ENCODE measurements around the gene SVIP. TPM values are rescaled to one million over a fixed set of nuclear protein-coding genes. Genes with fewer than 3 reads are reported as not detected.

The SVIP gene
- total RNA-seq, 1 experiment from 2014 or later = 34.2 TPM

GRCh38 chr11:22780952-22781593, 48.5 kb downstream of the SVIP start:
- ChIA-PET CTCF (no interaction called here), POLR2A (ENCODE audit: unreplicated experiment) (no interaction called here)
- no peak overlapping the region for H3K4me3 ChIP-seq

GRCh38 chr11:22779850-22780249, 49.8 kb downstream of the SVIP start:
- no TSS peak for BruUV-seq (replicated peaks)

More at GRCh38 chr11:22780952-22781593, 48.5 kb downstream of the SVIP start:
- H3K79me2 ChIP-seq (ENCODE audit: low read depth) = no peaks in the 10 kb centered on the region
- no peak overlapping the region for H3K4me2 ChIP-seq
- H3K4me1 ChIP-seq (replicated peaks; ENCODE audit: insufficient read depth) = no peaks in the 10 kb centered on the region
- H3K27ac ChIP-seq = no peak overlapping the region
- H3K9me2 ChIP-seq (ENCODE audit: insufficient read depth) = no peaks in the 10 kb centered on the region
- H2AFZ ChIP-seq = no peak overlapping the region
- no peaks in the 10 kb centered on the region for H3F3A ChIP-seq (ENCODE audit: insufficient read depth, low read depth)
- no peak for TF ChIP-seq CTCF (conservative IDR thresholded peaks at IDR 0.05)
- TF ChIP-seq EZH2 (IDR thresholded peaks at IDR 0.05; ENCODE audit: low read depth) = no peak
- no peaks in the 10 kb centered on the region for H3K27me3 ChIP-seq (ENCODE audit: insufficient read depth, low read depth)
- no peak for DNase-seq
- H3K36me3 ChIP-seq (ENCODE audit: low read depth) = no peaks in the 10 kb centered on the region
- intact Hi-C loops (cut with micrococcal nuclease; ENCODE audit: unreplicated experiment) = no loop called here
- H4K20me1 ChIP-seq (ENCODE audit: insufficient read depth) = no peaks in the 10 kb centered on the region
- no peaks in the 10 kb centered on the region for H3K9me3 ChIP-seq (ENCODE audit: insufficient read depth, low read depth)
- BruUV-seq (replicated peaks) = no TSS peak

GRCh38 chr11:22778642-22779041, 51.0 kb downstream of the SVIP start:
- no peaks in the 10 kb centered on the region for H3K79me2 ChIP-seq (ENCODE audit: low read depth)
- H3K27ac ChIP-seq = no peak overlapping the region
- BruUV-seq (replicated peaks) = no TSS peak
- H3K9me3 ChIP-seq (ENCODE audit: insufficient read depth, low read depth) = no peaks in the 10 kb centered on the region
- no peaks in the 10 kb centered on the region; the same call in 1 of the 2 replicates for H3K9me2 ChIP-seq (ENCODE audit: insufficient read depth)
- H3K36me3 ChIP-seq (ENCODE audit: low read depth) = no peaks in the 10 kb centered on the region
- H3K27me3 ChIP-seq (ENCODE audit: insufficient read depth, low read depth) = no peaks in the 10 kb centered on the region
- no peak overlapping the region for H3K4me3 ChIP-seq
- TF ChIP-seq CTCF (conservative IDR thresholded peaks at IDR 0.05) (no peak), EZH2 (IDR thresholded peaks at IDR 0.05; ENCODE audit: low read depth) (no peak)
- H3K4me2 ChIP-seq = no peak overlapping the region
- no peak for DNase-seq
- intact Hi-C loops (cut with micrococcal nuclease; ENCODE audit: unreplicated experiment) = no loop called here
- H3K4me1 ChIP-seq (replicated peaks; ENCODE audit: insufficient read depth) = no peaks in the 10 kb centered on the region
- H4K20me1 ChIP-seq (ENCODE audit: insufficient read depth) = no peaks in the 10 kb centered on the region
- H3F3A ChIP-seq (ENCODE audit: insufficient read depth, low read depth) = no peaks in the 10 kb centered on the region
- ChIA-PET POLR2A (ENCODE audit: unreplicated experiment) (no interaction called here), CTCF (no interaction called here)
- H2AFZ ChIP-seq = no peak overlapping the region

More at GRCh38 chr11:22779850-22780249, 49.8 kb downstream of the SVIP start:
- intact Hi-C loops (cut with micrococcal nuclease; ENCODE audit: unreplicated experiment) = no loop called here
- CTCF ChIA-PET = no interaction called here
- Histone ChIP-seq H3K4me2 (no peak overlapping the region), H3K27me3 (ENCODE audit: insufficient read depth, low read depth) (no peaks in the 10 kb centered on the region), H3K27ac (no peak overlapping the region), H3K4me3 (no peak overlapping the region), H3K9me2 (ENCODE audit: insufficient read depth) (no peaks in the 10 kb centered on the region), H3K9me3 (ENCODE audit: insufficient read depth, low read depth) (no peaks in the 10 kb centered on the region), H3K36me3 (ENCODE audit: low read depth) (no peaks in the 10 kb centered on the region), H3F3A (ENCODE audit: insufficient read depth, low read depth) (no peaks in the 10 kb centered on the region), H2AFZ (no peak overlapping the region), H3K4me1 (replicated peaks; ENCODE audit: insufficient read depth) (no peaks in the 10 kb centered on the region), H3K79me2 (ENCODE audit: low read depth) (no peaks in the 10 kb centered on the region), H4K20me1 (ENCODE audit: insufficient read depth) (no peaks in the 10 kb centered on the region)
- TF ChIP-seq CTCF (conservative IDR thresholded peaks at IDR 0.05) (no peak), EZH2 (IDR thresholded peaks at IDR 0.05; ENCODE audit: low read depth) (no peak)
- POLR2A ChIA-PET (ENCODE audit: unreplicated experiment) = no interaction called here
- DNase-seq = no peak

Measured in PC-9 (cell line).